Stimulated activated CD8-positive, alpha-beta memory T cell treated with anti-CD3 and anti-CD28 coated beads, Interleukin-7, amount 100 ng/mL, for 1 hour (primary cell): ENCODE data around the gene FUBP3.

Source experiments
- DNase-seq, 2 donors: peaks; one replicate each; pipeline ENCODE4 v3.0.0-alpha.2; 2020; ENCODE audit warnings: low read depth in 2 of 2

Gene FUBP3

DNA sequence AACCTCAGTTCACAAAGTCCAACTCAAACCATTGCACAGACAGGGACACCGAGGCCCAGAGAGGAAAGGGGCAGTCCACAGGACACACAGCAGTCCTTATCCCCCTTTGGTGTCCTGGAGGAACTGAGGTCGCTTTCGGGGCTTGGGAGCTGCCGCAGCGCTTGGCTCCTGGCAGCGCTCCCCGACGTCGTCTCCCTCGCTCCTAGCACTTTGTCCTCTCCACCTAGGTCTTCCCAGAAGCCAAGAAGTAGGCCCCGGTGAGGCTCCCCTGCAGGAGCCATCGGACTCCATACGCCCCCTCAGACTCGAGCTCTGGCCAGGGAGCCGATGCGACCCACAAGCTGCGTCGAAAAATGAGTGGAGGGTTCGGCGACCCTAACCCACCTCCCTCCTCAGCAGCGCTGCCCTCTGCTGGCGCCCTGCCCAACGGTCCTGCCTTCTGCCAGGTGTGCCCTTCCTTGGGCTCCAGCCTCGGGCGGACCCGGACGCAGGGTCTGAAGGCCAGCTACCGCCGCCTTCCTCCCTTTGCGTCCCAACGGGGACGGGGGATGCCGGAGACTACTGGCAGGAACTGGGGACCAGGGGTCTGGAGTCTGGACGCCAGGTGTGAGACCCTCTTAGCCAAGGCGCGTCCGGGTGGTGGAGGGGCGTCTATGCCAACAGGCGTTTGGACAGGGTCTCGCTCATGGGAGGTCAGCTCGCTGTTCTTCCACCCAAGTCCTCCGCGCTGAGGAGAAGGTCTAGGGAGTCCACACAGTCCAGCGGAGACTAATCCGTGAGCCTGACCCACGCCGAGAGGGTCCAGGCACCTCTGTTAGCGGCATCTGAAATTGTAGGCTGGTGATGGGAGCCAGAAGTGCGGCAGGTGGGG lies 83.0 kb downstream of the FUBP3 start:
- DNase-seq: no peak

GRCh38 chr9:130662970-130663257 lies 83.5 kb downstream of the FUBP3 start:
- no peak for DNase-seq

GRCh38 chr9:130663258-130663976 lies 84.0 kb downstream of the FUBP3 start:
- DNase-seq: no peak

- DNase-seq: no peak
Observed at GRCh38 chr9:130663977-130664250, 84.5 kb downstream of the FUBP3 start.

GRCh38 chr9:130664251-130665028 lies 85.1 kb downstream of the FUBP3 start, which contains the start of gene PRDM12:
TSS of gene PRDM12 (plus strand) at chr9:130664594. CDS start at chr9:130664654, 60 bp downstream.
- no peak for DNase-seq

GRCh38 chr9:130665029-130665430 lies 85.7 kb downstream of the FUBP3 start:
- DNase-seq: no peak

DNA sequence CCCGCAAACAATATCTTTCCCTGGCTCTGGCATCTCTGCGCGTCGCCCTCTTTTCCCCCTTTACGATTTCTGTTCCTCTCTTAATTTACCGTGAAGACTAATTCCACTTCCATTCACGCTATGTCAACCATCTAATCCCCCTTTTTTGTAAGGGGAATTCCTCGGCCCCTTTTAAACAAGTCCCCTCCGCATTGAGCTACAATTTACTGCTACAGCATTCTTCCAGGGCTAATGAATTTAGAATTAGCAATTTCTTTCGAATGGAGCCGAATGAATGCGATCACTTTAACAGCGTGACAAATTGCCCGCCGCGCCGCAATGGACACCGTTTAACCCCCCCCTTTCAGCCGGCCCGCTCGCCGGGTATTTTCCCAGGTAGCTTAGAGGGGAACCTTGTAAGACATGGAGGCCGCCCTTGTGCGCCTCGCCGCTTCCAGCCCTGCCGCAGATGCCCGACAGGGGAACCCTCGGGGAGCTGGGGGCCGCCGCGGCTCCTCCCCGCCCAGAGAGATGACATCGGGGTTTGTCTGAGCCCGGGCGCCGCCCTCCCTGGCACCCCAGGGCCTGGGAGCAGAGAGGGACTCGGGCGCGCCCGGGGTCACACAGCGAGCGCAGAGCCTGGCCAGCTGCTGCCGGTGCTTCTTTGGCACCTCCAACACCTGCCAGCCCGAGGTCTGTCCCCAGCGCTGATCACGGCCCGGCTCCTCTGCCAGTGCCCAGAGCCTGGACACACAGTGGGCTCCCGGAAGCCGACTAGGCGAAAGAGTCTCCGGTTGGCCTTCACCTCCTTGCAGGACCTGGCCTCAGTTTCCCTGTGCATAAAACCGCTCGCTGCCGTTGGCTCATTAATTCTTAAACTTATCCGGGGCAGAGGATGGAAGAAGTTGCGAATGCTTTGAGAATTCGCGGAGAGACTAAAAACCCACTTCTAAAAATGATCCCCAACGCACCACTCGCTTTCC lies 86.3 kb downstream of the FUBP3 start:
- no peak for DNase-seq

DNA sequence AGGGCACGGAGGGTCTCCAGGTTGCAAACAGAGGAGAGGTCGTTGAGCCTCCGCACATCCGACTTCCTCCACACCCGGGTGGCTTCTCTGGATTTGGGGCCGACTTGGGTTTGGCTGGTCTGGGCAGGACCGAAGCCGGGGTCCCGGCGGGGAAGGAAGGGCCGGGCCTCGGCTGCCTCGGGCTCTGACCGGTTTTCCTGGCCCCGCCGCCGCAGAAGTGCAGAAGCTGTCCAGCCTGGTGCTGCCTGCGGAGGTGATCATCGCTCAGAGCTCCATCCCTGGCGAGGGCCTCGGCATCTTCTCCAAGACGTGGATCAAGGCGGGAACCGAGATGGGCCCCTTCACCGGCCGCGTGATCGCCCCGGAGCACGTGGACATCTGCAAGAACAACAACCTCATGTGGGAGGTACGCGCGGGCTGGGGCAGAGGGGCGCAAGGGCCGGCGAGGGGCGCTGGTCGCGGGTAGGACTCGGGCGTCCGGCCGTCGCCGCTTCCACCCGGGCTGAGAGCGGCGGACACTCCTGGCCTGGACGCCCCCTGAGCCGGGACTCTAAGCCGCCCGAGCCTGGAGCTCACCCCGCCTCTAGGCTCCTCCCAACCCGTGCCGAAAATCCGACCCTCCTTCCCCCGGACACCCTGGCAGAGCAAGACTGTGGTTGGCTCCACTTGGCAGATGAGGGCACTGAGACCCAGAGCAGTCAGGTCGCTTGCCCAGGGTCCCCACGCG lies 87.2 kb downstream of the FUBP3 start:
- no peak for DNase-seq

- DNase-seq: no peak
Observed at GRCh38 chr9:130667120-130667435, 87.7 kb downstream of the FUBP3 start.

DNA sequence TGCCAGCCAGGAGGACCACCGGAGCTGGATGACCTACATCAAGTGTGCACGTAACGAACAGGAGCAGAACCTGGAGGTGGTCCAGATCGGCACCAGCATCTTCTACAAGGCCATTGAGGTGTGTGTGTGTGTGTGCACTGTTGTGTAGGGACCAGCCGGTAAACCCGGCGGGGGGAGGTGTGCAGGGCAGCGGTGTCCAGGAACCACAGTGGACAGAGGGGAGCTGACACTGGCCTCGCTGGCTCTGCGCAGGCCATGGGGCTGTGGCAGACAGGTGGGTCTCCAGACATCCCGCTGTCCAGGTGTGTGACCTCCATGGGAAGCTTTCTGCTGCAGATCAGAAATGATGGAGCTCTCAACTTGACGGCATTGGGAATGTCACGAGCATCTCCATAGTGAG lies 88.8 kb downstream of the FUBP3 start:
- DNase-seq: no peak

GRCh38 chr9:130668659-130669058 lies 89.3 kb downstream of the FUBP3 start:
- no peak for DNase-seq

DNA sequence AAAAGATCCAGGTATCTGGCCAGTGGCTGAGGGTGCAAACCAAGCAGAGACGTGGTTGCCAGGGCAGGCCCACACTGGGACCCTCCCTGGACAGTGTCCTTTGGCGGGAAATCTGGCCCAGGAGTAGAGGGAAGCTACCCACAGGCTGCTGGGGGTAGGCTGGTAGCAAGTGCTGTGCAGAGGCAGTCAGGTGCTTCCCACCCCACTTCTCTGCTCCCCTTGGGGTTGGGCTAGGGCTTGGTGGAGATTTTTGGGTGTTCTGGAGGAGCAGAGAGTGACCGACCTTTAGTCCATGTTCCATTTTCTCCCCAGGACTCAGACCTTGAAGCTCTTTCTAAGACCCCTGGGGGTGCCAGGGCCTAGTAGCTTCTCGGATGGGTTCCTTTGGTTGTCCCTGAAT lies 90.6 kb downstream of the FUBP3 start:
- no peak for DNase-seq

GRCh38 chr9:130670644-130671043 lies 91.3 kb downstream of the FUBP3 start:
- no peak for DNase-seq

DNA sequence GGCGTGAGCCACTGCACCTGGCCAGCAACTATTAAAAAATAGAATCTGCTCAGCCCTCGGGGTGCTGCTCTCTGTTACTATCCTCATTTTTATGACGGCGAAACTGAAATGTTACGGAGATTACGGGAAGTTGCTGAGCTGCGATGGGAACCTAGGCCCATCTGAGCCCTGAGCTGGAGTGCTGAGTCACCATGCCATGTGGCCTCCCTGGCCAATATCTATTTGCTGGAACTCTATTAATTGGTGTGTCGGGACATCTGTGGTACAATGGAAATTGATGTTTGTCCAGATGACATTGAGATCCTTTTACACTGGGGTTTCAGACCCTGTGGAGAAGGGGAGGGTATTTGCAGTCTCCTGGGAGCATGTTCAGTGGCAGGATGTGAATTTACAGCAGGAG lies 93.1 kb downstream of the FUBP3 start:
- no peak for DNase-seq

DNA sequence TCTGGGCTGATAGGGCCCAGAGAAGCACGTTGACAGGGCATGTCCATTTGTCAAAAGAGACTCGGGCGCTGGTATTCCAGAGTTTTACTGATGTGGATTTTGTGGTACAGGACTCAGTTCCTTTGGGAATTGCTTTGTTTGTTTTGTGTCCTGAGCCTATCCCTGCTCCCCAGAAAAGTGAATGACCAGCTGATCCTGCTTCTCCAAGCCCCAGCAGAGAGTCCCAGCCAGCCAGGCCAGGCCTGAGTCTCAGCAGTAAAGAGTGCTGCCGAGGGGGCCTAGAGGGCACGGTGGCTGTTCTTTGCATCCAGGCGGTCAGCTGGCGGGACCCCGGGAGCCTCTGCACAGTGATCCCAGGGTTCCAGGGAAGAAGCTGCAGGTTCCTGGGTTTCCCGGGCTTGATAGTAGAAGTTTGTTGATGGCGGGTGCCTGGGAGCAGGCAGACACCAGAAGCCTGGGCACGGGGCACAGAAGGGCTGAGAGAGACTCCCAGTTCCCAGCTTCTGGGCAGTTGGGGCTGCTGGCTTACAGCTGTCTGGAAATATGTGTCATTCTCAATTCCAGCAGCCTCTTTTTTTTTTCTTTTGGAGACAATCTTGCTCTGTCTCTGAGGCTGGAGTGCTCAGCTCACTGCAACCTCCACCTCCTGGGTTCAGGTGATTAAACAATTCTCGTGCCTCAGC lies 93.7 kb downstream of the FUBP3 start:
- no peak for DNase-seq

- no peak for DNase-seq
Observed at GRCh38 chr9:130675396-130675795, 96.0 kb downstream of the FUBP3 start.

DNA sequence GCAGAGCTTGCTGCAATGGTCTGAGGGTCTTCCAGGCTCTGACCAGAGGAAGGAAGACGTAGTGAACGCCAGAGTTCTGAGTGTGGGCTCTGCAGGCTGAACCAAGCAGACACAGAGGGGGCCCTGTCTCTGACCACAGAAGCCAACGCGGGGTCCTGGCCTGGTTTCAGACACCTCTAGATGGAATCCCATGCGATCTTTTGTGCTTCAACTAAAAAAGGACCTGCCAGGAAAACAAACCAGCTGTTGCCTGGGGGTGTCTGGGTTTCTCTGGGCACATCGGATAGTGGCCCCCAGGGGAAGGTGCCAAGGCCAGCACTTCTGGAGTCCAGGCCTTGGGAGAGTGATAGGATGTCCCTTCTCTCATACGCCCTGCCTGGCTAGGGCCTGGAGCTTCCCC lies 97.9 kb downstream of the FUBP3 start:
- DNase-seq: no peak

- peak; percentile 13 to 22 for DNase-seq
Observed at GRCh38 chr9:130680836-130681768, 101.7 kb downstream of the FUBP3 start.

DNA sequence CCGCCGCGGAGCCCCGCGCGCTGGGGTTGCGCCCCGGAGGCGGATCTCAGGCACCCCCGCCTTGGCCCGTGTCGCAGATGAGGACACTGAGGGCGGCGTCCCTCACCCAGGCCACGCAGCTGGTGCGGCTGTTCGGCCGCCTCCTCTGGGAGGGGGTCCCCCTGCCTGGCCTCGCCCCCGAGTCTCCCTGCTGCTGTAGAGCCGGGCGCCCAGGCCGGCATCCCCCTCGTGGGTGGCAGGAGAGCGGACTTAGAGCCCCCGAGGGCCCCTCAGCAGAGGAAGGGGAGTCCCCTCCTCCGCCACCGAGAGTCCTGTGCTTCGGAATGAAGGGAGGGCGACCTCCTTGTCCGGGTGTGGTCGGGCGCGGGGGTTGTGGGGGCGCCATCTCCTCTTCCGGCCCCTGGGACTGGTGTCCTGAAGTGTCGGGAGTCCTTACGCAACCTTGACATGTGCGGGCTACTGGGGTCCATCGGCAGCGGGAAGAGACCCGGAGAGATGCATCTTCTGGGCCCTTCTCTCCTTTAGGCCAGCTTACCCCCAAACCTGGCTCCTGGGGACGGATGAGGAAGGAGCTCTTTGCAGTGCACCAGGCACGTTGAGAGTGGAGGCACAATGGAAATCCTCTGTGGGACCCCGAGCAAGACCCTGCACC lies 102.5 kb downstream of the FUBP3 start:
- no peak for DNase-seq
